H1 (cell line): Measurements from ENCODE around the gene DNASE1L1.

Source experiments
- CREB1 ChIP-seq: IDR thresholded peaks from 2 replicates; pipeline ENCODE4 v1.6.1; 2012; ENCODE audit warnings: inconsistent platforms
- EP300 ChIP-seq, 2 experiments: IDR thresholded peaks; 1 replicate in 1 of 2; 2 replicates in 1 of 2; pipeline ENCODE4 v1.6.1; 2011 to 2012; ENCODE audit warnings: low read depth in 2 of 2, low read length in 2 of 2, mild to moderate bottlenecking in 2 of 2, borderline replicate concordance in 1 of 2, inconsistent platforms in 1 of 2, moderate library complexity in 1 of 2
- JUN ChIP-seq: IDR thresholded peaks from 2 replicates; pipeline ENCODE4 v1.6.1; 2011; ENCODE audit warnings: low read depth, mild to moderate bottlenecking, improper control_type of control experiment, low read length
- POLR2A ChIP-seq, 2 experiments: IDR thresholded peaks; 1 replicate in 1 of 2; 2 replicates in 1 of 2; pipeline ENCODE4 v1.6.1; 2011; ENCODE audit warnings: low read depth in 2 of 2, low read length in 2 of 2, mild to moderate bottlenecking in 2 of 2; ENCODE audit errors: control extremely low read depth in 1 of 2
- POLR2AphosphoS5 ChIP-seq: IDR thresholded peaks from 2 replicates; pipeline ENCODE4 v1.6.1; 2011; ENCODE audit warnings: low read depth, low read length
- RBBP5 ChIP-seq: IDR thresholded peaks from 2 replicates; pipeline ENCODE4 v1.7.1; 2012; ENCODE audit warnings: low read depth, mild to moderate bottlenecking, inconsistent platforms, low read length, moderate library complexity, borderline replicate concordance
- SIN3A ChIP-seq, 2 experiments: IDR thresholded peaks in 1 of 2; conservative IDR thresholded peaks in 1 of 2; 2 replicates each; pipeline ENCODE4 v1.6.1; 2011 to 2012; ENCODE audit warnings: low read length in 2 of 2, improper control_type of control experiment in 1 of 2, low read depth in 1 of 2, mild to moderate bottlenecking in 1 of 2
- SUZ12 ChIP-seq: fragments of 200-600 bp; sonication (generic); IDR thresholded peaks from 2 replicates; pipeline ENCODE4 v1.6.1; 2012; ENCODE audit warnings: mild to moderate bottlenecking, inconsistent platforms, low read length, moderate library complexity, mixed read lengths
- TAF1 ChIP-seq: IDR thresholded peaks from 2 replicates; pipeline ENCODE4 v1.6.1; 2011; ENCODE audit warnings: mild to moderate bottlenecking, low read depth, low read length
- TBP ChIP-seq: IDR thresholded peaks from 2 replicates; pipeline ENCODE4 v1.6.1; 2011; ENCODE audit warnings: low read depth, low read length, improper control_type of control experiment
- TF ChIP-seq, protein P1 (sequence below), 3 experiments: IDR thresholded peaks; 1 replicate in 2 of 3; 2 replicates in 1 of 3; pipeline versions ENCODE4 v1.5.1 to v1.6.1; 2011; ENCODE audit warnings: low read length in 3 of 3, mild to moderate bottlenecking in 3 of 3, inconsistent platforms in 2 of 3, low read depth in 1 of 3, moderate library complexity in 1 of 3; ENCODE audit not compliant: insufficient read depth in 1 of 3; ENCODE audit errors: control extremely low read depth in 1 of 3
- TF ChIP-seq, protein P2 (sequence below): fragments of 300-600 bp; sonication (generic); IDR thresholded peaks from 2 replicates; pipeline ENCODE4 v1.7.1; 2012; ENCODE audit warnings: low read length, moderate library complexity, mild to moderate bottlenecking, inconsistent platforms; ENCODE audit not compliant: insufficient replicate concordance

DNA sequence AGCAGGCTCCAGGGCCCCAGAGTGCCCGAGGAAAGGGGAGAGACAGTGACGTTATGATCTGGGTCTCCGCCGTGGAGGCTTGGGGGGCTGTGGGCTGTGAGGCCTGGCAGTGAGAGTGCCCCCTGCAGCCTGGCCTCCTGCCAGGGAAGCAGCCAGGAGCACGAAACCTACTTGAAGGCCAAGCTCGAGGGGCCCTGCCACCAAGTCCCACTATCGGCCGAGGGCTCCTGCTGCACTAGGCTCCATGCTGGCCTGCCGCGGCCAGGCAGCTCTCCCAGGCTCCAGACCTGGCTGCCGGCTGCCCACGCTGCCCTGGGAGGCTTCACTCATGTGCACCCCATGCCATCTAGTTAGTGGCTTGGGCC lies 53.3 kb downstream of the DNASE1L1 start:
- no peak for TF ChIP-seq SUZ12
- TF ChIP-seq, protein P1, sequence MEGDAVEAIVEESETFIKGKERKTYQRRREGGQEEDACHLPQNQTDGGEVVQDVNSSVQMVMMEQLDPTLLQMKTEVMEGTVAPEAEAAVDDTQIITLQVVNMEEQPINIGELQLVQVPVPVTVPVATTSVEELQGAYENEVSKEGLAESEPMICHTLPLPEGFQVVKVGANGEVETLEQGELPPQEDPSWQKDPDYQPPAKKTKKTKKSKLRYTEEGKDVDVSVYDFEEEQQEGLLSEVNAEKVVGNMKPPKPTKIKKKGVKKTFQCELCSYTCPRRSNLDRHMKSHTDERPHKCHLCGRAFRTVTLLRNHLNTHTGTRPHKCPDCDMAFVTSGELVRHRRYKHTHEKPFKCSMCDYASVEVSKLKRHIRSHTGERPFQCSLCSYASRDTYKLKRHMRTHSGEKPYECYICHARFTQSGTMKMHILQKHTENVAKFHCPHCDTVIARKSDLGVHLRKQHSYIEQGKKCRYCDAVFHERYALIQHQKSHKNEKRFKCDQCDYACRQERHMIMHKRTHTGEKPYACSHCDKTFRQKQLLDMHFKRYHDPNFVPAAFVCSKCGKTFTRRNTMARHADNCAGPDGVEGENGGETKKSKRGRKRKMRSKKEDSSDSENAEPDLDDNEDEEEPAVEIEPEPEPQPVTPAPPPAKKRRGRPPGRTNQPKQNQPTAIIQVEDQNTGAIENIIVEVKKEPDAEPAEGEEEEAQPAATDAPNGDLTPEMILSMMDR (IDR thresholded peaks at IDR 0.05; ENCODE audit: control extremely low read depth in 1 of 3, insufficient read depth in 1 of 3, low read depth in 1 of 3, low read length in 3 of 3), result no peak
- TF ChIP-seq POLR2A (IDR thresholded peaks at IDR 0.05; ENCODE audit: control extremely low read depth in 1 of 2, low read depth in 2 of 2, low read length in 2 of 2), result peak in 1 of 2 experiments; percentile 51; a peak in 1 of 3 replicates
- TF ChIP-seq SIN3A (conservative IDR thresholded peaks at IDR 0.05 in 1 of 2, IDR thresholded peaks at IDR 0.05 in 1 of 2; ENCODE audit: low read depth in 1 of 2, low read length in 2 of 2), result no peak
- TF ChIP-seq CREB1, result no peak
- no peak for TF ChIP-seq RBBP5
- TF ChIP-seq JUN, result no peak
- TF ChIP-seq TAF1, result no peak
- TF ChIP-seq TBP, result no peak
- peak; percentile 30; the same call in 1 of the 2 replicates for TF ChIP-seq POLR2AphosphoS5
- TF ChIP-seq, protein P2, sequence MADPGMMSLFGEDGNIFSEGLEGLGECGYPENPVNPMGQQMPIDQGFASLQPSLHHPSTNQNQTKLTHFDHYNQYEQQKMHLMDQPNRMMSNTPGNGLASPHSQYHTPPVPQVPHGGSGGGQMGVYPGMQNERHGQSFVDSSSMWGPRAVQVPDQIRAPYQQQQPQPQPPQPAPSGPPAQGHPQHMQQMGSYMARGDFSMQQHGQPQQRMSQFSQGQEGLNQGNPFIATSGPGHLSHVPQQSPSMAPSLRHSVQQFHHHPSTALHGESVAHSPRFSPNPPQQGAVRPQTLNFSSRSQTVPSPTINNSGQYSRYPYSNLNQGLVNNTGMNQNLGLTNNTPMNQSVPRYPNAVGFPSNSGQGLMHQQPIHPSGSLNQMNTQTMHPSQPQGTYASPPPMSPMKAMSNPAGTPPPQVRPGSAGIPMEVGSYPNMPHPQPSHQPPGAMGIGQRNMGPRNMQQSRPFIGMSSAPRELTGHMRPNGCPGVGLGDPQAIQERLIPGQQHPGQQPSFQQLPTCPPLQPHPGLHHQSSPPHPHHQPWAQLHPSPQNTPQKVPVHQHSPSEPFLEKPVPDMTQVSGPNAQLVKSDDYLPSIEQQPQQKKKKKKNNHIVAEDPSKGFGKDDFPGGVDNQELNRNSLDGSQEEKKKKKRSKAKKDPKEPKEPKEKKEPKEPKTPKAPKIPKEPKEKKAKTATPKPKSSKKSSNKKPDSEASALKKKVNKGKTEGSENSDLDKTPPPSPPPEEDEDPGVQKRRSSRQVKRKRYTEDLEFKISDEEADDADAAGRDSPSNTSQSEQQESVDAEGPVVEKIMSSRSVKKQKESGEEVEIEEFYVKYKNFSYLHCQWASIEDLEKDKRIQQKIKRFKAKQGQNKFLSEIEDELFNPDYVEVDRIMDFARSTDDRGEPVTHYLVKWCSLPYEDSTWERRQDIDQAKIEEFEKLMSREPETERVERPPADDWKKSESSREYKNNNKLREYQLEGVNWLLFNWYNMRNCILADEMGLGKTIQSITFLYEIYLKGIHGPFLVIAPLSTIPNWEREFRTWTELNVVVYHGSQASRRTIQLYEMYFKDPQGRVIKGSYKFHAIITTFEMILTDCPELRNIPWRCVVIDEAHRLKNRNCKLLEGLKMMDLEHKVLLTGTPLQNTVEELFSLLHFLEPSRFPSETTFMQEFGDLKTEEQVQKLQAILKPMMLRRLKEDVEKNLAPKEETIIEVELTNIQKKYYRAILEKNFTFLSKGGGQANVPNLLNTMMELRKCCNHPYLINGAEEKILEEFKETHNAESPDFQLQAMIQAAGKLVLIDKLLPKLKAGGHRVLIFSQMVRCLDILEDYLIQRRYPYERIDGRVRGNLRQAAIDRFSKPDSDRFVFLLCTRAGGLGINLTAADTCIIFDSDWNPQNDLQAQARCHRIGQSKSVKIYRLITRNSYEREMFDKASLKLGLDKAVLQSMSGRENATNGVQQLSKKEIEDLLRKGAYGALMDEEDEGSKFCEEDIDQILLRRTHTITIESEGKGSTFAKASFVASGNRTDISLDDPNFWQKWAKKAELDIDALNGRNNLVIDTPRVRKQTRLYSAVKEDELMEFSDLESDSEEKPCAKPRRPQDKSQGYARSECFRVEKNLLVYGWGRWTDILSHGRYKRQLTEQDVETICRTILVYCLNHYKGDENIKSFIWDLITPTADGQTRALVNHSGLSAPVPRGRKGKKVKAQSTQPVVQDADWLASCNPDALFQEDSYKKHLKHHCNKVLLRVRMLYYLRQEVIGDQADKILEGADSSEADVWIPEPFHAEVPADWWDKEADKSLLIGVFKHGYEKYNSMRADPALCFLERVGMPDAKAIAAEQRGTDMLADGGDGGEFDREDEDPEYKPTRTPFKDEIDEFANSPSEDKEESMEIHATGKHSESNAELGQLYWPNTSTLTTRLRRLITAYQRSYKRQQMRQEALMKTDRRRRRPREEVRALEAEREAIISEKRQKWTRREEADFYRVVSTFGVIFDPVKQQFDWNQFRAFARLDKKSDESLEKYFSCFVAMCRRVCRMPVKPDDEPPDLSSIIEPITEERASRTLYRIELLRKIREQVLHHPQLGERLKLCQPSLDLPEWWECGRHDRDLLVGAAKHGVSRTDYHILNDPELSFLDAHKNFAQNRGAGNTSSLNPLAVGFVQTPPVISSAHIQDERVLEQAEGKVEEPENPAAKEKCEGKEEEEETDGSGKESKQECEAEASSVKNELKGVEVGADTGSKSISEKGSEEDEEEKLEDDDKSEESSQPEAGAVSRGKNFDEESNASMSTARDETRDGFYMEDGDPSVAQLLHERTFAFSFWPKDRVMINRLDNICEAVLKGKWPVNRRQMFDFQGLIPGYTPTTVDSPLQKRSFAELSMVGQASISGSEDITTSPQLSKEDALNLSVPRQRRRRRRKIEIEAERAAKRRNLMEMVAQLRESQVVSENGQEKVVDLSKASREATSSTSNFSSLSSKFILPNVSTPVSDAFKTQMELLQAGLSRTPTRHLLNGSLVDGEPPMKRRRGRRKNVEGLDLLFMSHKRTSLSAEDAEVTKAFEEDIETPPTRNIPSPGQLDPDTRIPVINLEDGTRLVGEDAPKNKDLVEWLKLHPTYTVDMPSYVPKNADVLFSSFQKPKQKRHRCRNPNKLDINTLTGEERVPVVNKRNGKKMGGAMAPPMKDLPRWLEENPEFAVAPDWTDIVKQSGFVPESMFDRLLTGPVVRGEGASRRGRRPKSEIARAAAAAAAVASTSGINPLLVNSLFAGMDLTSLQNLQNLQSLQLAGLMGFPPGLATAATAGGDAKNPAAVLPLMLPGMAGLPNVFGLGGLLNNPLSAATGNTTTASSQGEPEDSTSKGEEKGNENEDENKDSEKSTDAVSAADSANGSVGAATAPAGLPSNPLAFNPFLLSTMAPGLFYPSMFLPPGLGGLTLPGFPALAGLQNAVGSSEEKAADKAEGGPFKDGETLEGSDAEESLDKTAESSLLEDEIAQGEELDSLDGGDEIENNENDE, result no peak
- TF ChIP-seq EP300 (IDR thresholded peaks at IDR 0.05; ENCODE audit: borderline replicate concordance in 1 of 2, low read depth in 2 of 2, low read length in 2 of 2), result no peak
